Body of pancreas (tissue), 4 donors: ENCODE measurements around the gene TMEM151B. TPM values are rescaled to one million over a fixed set of nuclear protein-coding genes. Genes with fewer than 3 reads are reported as not detected.

Experiments used
- ATAC-seq: fragments of 150-250 bp; one replicate; pipeline ENCODE4 v1.9.1; 2016
- DNase-seq, 4 donors: peaks; one replicate each; pipeline ENCODE4 v3.0.0-alpha.2; 2019
- H3K27ac ChIP-seq, 4 donors: fragments of 200-600 bp; sonication (generic); 1 replicate in 3 of 4; 2 replicates in 1 of 4; pipeline versions ENCODE4 v1.5.1 to v1.6.1; 2016 to 2019; ENCODE audit warnings: mild to moderate bottlenecking in 1 of 4, mixed read lengths in 1 of 4, moderate library complexity in 1 of 4
- H3K27me3 ChIP-seq, 2 donors: fragments of 200-600 bp; sonication (generic); one replicate each; pipeline ENCODE4 v1.6.0; 2016; ENCODE audit warnings: mild to moderate bottlenecking in 1 of 2
- H3K36me3 ChIP-seq, 2 donors: fragments of 200-600 bp; sonication (generic); replicated peaks in 1 of 2; 2 replicates each; pipeline ENCODE4 v1.5.1; 2016; ENCODE audit warnings: low read depth in 2 of 2; ENCODE audit not compliant: insufficient read depth in 1 of 2
- H3K4me1 ChIP-seq: fragments of 200-600 bp; sonication (generic); one replicate; pipeline ENCODE4 v1.6.0; 2016
- H3K4me3 ChIP-seq, 2 donors: fragments of 200-600 bp; sonication (generic); 1 replicate in 1 of 2; 2 replicates in 1 of 2; pipeline ENCODE4 v1.5.1; 2016 to 2019
- H3K9me3 ChIP-seq, 3 donors: fragments of 200-600 bp; sonication (generic); 1 replicate in 2 of 3; 2 replicates in 1 of 3; pipeline ENCODE4 v1.5.1; 2016
- POLR2A ChIP-seq, 3 donors: fragments of 450-650 bp; IDR thresholded peaks; one replicate each; pipeline ENCODE4 v1.6.1; 2016; ENCODE audit warnings: antibody characterized with exemption in 3 of 3, mild to moderate bottlenecking in 2 of 3
- WGBS, 2 donors: methylation state at CpG; one replicate each; pipeline ENCODE4 v1.1.5; 2017; 5-methylcytosine and 5-hydroxymethylcytosine counted together
- intact Hi-C: fragments of 100-400 bp; cut with DNase I; formaldehyde crosslinking; loops from one replicate; pipeline ENCODE4 v1.15.1; 2023
- total RNA-seq, 2 donors: library from RNA; depleted of rRNA; stranded (reverse); fragments of >200 nt; gene quantifications; one replicate each; pipeline ENCODE4 v1.1.0, GENCODE V29; 2016
- TF ChIP-seq, protein P1 (sequence below), 7 experiments: fragments of 450-650 bp in 4 of 7; fragments of 200-600 bp in 3 of 7; sonication (generic) in 3 of 7; IDR thresholded peaks; one replicate each; pipeline ENCODE4 v1.5.1; 2016 to 2019; ENCODE audit warnings: antibody characterized with exemption in 7 of 7

The TMEM151B gene
- total RNA-seq, 2 donors from 2014 or later: under 0.01 to 0.66 TPM

- peaks cover 61% of the 10 kb centered on the region for H3K4me1 ChIP-seq
- peaks cover 14 to 18% of the 10 kb centered on the region in 2 donors for H3K36me3 ChIP-seq
- ATAC-seq (no peak), DNase-seq (no peak)
- no peak for TF ChIP-seq POLR2A (IDR thresholded peaks at IDR 0.05)
- TF ChIP-seq, protein P1, sequence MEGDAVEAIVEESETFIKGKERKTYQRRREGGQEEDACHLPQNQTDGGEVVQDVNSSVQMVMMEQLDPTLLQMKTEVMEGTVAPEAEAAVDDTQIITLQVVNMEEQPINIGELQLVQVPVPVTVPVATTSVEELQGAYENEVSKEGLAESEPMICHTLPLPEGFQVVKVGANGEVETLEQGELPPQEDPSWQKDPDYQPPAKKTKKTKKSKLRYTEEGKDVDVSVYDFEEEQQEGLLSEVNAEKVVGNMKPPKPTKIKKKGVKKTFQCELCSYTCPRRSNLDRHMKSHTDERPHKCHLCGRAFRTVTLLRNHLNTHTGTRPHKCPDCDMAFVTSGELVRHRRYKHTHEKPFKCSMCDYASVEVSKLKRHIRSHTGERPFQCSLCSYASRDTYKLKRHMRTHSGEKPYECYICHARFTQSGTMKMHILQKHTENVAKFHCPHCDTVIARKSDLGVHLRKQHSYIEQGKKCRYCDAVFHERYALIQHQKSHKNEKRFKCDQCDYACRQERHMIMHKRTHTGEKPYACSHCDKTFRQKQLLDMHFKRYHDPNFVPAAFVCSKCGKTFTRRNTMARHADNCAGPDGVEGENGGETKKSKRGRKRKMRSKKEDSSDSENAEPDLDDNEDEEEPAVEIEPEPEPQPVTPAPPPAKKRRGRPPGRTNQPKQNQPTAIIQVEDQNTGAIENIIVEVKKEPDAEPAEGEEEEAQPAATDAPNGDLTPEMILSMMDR (IDR thresholded peaks at IDR 0.05): peak in 2 of 7 experiments; percentile 17 to 24
- peak overlapping the region; percentile 89 to 94 (median 92) for H3K27ac ChIP-seq
- H3K27me3 ChIP-seq: no peaks in the 10 kb centered on the region
- WGBS, 2 donors: 19 to 24% methylated on average over 14 to 15 of the region's 15 CpGs
- peak overlapping the region in 1 of 2 donors; percentile 94 for H3K4me3 ChIP-seq
- intact Hi-C loops: no loop called here
- no peaks in the 10 kb centered on the region for H3K9me3 ChIP-seq
Measured at GRCh38 chr6:44257753-44258324, 12.4 kb upstream of the TMEM151B start.

DNA sequence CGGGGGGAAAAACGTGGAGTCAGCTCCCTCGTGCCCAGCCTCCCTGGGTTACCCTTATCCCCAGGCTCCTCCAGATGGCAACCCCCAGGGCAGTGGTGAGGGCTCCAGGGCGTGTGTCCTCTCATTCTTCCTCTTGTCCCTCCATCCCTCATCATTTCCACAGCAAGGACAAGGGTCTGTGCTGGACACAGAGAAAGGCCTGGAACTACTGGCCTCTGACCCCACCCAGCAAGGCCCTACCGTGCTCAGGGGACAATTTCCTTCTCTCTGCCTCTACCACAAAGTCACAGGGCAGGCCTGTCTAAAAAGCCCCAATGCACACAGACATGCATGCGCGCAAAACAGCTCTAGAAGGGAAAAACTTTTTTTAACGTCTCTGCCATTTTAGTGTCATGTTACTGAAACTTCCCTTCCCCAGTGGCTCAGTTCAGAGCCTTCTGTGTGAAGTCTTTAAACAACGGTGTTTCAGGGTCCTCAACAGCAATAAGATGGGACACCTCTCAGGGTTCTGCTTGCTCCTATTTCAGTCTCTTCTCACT lies 11.9 kb upstream of the TMEM151B start:
- TF ChIP-seq POLR2A (IDR thresholded peaks at IDR 0.05): no peak
- TF ChIP-seq, protein P1 (IDR thresholded peaks at IDR 0.05): no peak
- Histone ChIP-seq H3K36me3 (peaks cover 8 to 12% of the 10 kb centered on the region in 2 donors), H3K4me3 (no peak overlapping the region), H3K27ac (peak overlapping the region in 2 of 4 donors; percentile 92 to 93), H3K4me1 (peaks cover 61% of the 10 kb centered on the region), H3K27me3 (no peaks in the 10 kb centered on the region), H3K9me3 (no peaks in the 10 kb centered on the region)
- ATAC-seq (no peak), DNase-seq (no peak)
- WGBS, 2 donors: 77 to 81% methylated on average over 9 of the region's 9 CpGs
- intact Hi-C loops: no loop called here

GRCh38 chr6:44258921-44259320 lies 11.3 kb upstream of the TMEM151B start:
- 79 to 94% methylated on average over 3 of the region's 3 CpGs for WGBS, 2 donors
- no peaks in the 10 kb centered on the region for H3K27me3 ChIP-seq
- no peak overlapping the region for H3K4me3 ChIP-seq
- ATAC-seq (no peak), DNase-seq (no peak)
- no peak for TF ChIP-seq POLR2A (IDR thresholded peaks at IDR 0.05)
- TF ChIP-seq, protein P1 (IDR thresholded peaks at IDR 0.05): no peak
- H3K27ac ChIP-seq: no peak overlapping the region
- peaks cover 62% of the 10 kb centered on the region for H3K4me1 ChIP-seq
- H3K36me3 ChIP-seq: peaks cover 6 to 7% of the 10 kb centered on the region in 2 donors
- H3K9me3 ChIP-seq: no peaks in the 10 kb centered on the region
- intact Hi-C loops: no loop called here

DNA sequence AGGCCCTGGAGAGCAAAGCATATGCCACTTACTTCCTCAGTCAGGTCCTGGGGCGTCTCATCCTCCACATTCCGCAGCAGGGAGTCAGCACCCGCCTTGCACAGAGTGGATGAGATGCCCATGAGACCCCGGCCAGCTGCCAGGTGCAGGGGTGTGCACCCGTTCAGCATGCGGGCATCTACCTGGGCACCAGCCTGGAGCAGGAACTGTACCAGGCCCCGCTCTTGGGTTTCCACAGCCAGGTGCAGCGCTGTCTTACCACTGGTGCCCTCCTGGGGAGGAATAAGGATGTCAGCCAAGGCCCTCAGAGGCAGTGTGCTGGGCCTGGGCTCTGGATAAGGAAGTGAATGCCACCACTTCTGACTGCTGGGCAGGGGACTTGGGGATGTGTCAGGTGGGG lies 10.2 kb upstream of the TMEM151B start:
- ATAC-seq (no peak), DNase-seq (no peak)
- intact Hi-C loops: no loop called here
- Histone ChIP-seq H3K27me3 (no peaks in the 10 kb centered on the region), H3K4me3 (no peak overlapping the region), H3K27ac (no peak overlapping the region), H3K9me3 (no peaks in the 10 kb centered on the region), H3K4me1 (peaks cover 61% of the 10 kb centered on the region), H3K36me3 (peaks cover 0 to under 1% of the 10 kb centered on the region in 2 donors)
- no peak for TF ChIP-seq POLR2A (IDR thresholded peaks at IDR 0.05)
- TF ChIP-seq, protein P1 (IDR thresholded peaks at IDR 0.05): no peak
- 89% methylated on average over 8 of the region's 8 CpGs; no CpG with 5 or more reads in 1 of the 2 donors for WGBS, 2 donors
